Measurements from ENCODE around the gene CASK.

DNA sequence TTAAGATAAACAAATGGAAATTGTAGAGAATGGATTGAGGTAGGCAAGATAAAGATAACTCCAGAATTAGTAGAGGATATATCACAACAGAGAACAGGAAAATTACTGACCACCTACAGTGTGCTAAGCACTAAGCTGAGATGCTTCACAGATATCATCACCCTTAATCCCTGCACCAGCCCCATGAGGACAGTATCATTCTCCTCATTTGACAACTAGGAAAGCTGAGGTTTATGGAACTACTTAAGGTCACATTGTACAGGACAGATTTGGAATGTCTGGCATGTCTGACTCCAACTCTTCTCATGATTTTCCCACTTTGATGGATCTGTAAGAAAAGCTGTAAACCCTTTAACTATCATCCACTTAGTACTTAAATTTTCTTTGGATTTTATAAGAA lies 95.5 kb downstream of the CASK start:
- TF ChIP-seq MYC (IDR thresholded peaks at IDR 0.05; ENCODE audit: low read depth, low read length) (no peak), POLR2A (IDR thresholded peaks at IDR 0.05; ENCODE audit: extremely low read depth, insufficient read length) (no peak), MAX (IDR thresholded peaks at IDR 0.05; ENCODE audit: low read depth, low read length) (no peak)
- TF ChIP-seq, protein P1, sequence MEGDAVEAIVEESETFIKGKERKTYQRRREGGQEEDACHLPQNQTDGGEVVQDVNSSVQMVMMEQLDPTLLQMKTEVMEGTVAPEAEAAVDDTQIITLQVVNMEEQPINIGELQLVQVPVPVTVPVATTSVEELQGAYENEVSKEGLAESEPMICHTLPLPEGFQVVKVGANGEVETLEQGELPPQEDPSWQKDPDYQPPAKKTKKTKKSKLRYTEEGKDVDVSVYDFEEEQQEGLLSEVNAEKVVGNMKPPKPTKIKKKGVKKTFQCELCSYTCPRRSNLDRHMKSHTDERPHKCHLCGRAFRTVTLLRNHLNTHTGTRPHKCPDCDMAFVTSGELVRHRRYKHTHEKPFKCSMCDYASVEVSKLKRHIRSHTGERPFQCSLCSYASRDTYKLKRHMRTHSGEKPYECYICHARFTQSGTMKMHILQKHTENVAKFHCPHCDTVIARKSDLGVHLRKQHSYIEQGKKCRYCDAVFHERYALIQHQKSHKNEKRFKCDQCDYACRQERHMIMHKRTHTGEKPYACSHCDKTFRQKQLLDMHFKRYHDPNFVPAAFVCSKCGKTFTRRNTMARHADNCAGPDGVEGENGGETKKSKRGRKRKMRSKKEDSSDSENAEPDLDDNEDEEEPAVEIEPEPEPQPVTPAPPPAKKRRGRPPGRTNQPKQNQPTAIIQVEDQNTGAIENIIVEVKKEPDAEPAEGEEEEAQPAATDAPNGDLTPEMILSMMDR (IDR thresholded peaks at IDR 0.05; ENCODE audit: low read depth, low read length), result no peak
